ENCODE results near the gene TPPP3.

Gene TPPP3

DNA sequence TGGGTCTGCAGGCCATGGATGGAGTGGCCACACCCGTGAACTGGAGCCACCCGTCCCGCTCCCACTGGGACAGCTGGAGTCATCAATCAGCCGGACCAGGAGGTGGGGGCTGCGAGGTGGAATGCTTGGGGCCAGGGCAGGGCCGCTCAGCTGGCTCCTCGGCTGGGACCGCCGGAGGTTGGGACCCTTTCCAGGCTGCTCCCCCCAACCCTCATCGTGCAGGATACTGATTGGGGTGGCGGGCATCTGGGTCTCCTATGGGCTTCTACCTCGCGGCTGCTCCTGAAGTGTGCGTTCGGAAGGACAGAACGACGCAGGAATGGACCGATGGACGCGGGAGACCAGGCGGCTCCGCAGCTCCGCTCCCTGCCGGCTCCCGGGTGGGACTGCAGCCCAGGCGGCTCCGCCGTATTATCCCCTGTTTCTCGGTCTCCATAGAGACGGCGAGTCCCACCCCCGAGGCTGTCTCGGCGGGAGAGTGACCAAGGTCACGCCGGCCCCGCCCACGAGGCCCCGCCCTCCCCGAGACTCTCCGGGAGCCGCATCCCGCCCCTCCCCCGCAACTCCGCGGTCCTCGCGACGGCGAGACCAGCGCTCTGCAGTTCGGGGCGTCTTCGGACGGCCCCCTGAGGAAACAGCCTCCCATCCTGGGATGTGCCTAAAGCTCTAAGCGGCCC lies at the start of gene TPPP3:
Gene TPPP3, minus strand, starts transcription at position 388 of the 677 bp plus-strand sequence. CDS start 2,387 bp downstream, outside the sequence.
- DNase-seq (ENCODE audit: low spot score): no peak

DNA sequence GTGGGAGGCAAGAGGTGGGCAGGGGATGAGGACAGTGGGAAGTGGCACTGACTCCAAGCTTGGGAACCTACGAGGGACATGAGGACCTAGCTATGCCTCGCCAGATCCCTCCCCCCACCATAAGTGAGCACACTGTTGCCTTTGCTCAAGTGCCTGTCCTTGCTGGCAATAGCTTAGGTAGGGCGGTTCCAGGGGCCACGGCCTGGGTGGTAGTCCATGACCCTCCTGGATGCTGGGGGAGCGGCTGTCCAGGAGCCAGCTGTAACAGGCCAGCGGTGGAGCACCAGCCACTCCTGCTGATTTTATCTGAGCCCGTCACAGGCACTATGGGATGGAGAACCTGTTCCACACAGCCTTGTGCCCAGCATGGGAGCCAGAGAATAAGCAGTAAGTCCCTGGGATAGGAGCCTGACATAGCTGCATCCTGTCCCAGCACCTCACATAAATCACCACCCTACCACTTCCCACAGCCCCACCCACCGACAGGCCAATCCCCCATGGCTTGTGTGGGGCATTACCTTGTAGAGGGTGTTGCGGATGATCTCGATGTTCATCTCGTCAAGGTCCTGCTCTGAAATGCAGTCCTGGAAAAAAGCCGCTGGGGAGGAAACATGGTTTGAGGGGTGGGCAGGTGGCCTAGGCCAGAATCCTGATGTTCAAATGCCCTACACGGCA lies 49.4 kb upstream of the TPPP3 start:
- DNase-seq (ENCODE audit: low spot score): no peak

DNA sequence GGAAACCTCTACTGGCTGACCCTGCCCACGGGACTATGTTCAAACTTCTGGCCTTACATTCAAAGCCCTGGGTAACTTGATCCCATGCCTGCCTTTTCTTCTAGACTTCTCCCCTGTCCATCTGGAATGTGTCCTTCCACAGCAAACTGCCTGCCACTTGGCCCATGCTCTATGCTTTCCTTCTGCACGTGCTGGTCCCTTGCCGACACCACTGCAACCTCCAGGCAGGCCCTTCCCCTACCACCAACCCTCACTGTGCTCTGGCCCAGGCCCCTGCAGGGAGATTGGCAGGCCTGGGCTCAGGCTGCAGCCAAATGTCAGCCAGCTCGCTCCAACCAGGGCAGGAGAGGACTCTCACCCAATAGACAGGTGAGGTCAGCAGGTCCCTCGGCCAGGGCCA lies 48.6 kb upstream of the TPPP3 start:
- DNase-seq (ENCODE audit: low spot score): no peak

DNA sequence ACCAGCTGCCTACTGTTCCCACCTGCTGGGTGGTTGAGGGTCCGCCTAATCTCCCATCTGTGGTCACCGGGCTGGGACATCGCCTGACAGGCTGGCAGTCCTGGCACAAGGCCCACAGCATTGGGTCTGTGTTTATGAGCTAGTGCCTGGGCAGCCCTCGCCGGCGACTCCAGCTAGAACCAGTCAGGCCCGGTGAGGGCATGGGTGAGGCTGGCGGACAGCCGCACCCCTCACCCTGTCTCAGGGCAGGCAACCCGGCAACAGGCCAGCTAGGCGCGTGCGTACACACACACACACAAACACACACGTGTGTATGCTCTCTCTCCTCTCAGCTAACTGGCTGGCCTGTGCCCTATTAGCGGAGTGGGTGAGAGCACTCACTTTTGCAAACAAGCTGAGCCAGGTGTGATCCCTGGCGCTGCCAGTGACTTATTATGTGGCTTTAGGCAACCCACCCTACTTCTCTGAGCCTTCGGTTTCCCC lies 48.0 kb upstream of the TPPP3 start:
- no peak for DNase-seq (ENCODE audit: low spot score)

DNA sequence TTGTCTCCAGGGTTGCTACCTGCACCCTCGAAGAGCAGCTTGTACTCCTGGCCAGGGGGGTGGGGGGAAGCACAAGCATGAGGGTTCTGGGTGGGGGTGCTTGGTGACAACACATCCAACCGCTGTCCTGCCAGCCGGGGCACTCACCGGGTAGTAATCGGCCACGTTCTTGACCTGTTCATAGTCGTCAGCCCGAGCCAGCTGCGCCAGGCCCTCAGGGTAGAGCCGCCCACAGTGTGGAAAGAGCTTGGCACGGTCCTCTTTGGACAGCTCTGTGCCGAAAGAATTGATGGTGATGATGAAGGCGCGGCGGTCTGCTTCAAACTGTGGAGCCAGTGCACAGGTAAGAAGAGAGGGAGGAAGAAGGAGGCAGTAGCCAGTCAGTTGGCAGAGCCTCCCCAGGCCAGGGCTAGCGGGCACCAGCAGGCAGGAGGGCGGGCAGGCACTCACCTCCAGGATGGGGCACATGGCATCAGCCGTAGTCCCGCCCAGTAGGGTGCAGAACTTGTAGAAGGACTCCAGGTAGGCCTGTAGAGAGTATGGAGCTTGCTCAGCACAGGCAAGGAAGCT lies 45.6 kb upstream of the TPPP3 start:
- DNase-seq (ENCODE audit: low spot score): no peak

DNA sequence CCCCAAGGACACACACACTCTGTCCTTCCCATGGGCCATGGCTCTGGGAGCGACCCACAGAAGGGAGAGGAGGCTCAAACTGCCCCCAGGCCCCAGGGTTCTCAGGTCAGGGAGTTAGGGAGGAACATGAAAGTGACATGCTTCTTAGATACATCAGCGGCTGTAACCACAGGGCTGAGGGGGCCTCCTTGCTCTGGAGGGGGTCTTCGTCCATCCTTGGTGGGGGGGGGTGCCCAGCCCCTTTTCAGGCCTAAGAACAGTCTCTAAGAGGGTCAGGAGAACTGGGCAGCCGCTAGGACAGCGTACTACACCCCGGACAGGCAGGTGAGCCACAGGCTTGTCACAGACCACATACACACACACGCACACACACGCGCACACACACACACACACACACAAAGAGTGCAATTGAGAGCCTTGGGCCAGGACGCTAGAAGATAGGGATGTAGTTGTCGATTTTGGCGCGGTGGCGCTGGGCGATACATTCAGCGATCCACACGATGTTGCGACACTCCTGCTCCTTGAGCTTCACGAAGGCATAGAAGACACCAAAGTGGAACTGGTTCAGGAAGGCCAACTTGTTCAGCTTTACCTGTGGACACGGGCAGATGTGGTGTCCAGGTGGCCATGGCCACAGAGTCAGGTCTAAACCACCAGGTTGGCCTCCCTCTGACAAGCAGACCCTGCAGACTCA lies 44.9 kb upstream of the TPPP3 start:
- DNase-seq (ENCODE audit: low spot score): no peak

DNA sequence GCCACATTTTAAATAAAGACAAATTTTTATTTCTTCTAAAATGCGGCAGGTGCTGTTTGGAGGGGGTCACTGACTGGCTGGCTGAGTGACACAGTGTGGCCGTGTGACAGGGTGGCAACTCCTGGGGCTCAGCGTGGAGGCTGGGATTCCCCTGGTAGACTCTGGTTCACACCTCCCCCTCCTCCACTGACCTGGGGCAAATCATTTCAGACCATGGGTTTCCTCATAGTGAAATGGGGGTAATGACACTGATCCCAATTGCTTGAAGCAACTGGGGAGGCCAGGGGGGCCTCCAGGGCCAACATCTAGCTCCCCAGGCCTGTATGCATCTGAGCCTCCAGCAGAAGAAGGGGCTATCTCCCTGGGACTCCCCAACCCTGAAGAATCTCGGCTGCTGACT lies 44.2 kb upstream of the TPPP3 start:
- no peak for DNase-seq (ENCODE audit: low spot score)

DNA sequence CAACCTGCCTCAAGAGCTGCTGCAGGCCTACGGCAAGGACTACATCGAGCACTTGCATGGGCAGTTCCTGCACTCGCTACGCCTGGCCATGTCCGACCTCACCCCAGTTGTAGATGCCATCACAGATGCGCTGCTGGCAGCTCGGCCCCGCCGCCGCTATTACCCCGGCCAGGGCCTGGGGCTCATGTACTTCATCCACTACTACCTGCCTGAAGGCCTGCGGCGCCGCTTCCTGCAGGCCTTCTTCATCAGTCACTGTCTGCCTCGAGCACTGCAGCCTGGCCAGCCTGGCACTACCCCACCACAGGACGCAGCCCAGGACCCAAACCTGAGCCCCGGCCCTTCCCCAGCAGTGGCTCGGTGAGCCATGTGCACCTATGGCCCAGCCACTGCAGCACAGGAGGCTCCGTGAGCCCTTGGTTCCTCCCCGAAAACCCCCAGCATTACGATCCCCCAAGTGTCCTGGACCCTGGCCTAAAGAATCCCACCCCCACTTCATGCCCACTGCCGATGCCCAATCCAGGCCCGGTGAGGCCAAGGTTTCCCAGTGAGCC lies 43.4 kb upstream of the TPPP3 start:
- no peak for DNase-seq (ENCODE audit: low spot score)

DNA sequence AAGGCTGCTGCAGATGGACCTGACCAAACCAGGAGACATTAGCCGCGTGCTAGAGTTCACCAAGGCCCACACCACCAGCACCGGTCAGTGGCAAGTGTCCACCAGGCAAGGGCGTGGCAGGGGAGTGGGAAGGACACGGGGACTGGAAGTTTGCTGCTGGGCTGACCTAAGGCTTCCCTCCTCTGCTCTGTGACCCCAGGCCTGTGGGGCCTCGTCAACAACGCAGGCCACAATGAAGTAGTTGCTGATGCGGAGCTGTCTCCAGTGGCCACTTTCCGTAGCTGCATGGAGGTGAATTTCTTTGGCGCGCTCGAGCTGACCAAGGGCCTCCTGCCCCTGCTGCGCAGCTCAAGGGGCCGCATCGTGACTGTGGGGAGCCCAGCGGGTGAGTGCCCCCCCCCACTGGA lies 42.5 kb upstream of the TPPP3 start:
- no peak for DNase-seq (ENCODE audit: low spot score)

DNA sequence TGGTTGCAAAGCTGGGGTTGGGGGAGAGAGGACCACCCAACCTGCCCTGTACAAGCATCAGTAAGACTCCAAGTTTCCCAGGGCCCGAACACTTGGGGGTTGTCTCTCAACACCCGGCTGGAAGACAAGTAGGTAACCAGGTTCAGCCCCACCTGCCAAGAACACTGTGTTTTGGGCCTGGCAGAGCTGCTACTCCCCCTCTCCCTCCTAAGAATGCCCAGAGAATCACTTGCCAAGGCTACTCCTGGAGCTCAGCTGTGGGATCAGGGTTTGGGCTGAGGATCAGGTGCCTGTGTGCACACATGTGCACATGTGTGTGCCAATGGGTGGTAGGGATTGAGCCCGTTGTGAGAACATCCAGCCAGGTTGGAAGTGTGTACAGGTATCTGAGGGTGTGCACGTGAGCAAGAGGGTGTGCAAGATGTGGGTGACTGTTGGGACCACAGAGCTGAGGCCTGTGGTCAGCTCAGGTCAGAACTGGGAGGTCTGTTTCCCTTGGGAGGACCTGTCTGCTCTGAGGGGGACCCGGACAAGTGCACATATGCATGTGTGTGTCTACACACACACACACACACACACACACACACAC lies 39.9 kb upstream of the TPPP3 start:
- no peak for DNase-seq (ENCODE audit: low spot score)

DNA sequence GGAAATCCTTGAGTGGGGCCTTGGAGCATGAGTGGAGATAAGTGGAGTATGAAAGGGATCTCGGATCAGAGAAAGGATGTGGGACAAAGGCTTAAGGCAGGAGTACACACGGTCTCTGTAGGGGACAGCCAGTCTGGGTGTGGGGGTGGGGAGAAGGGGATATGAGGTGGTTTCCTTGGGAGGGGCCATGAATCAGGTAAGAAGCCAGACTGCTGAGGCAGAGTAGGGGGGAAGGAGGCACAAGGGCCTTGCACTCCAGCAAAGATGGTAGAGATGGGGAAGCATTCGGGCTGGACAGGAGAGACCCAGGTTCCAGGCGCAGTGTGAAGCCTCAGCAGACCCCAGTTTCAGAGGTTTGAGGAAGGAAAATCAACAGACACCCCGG lies 39.2 kb upstream of the TPPP3 start:
- DNase-seq (ENCODE audit: low spot score): no peak

DNA sequence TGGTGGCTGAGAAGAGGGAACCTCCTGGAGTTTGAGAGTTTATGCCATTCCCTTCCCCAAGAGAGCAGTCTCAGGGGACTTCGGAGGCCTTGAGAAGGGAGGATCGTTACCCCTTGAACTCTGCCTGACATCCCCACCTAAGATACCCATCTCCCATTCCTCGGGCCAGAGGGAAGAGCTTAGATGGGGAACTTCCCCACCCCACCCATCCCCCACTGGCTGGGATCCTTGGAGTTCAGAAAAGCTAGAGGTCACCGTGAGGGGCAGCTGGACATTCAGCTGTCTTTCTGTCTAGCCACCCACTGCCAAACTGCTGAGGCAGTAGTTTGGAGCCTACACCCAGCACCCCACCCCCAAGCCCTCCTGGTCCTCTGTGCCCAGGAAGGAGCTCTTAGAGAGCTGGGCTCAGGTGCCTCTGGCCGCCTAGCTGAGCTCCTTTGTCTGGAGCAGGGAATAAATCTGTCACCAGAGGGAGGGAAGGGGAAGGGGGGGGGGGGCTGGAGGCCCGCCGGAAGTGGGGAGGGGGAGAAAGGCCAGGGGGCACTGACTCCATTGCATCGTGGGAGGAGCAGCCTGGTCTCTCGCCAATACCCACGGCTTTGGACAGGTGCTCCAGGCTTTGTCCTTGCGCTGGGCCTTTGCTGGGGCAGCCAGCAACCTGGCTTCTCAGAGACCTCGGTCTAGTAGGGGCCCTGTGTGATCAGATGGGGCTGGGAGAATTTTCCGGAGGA lies 38.6 kb upstream of the TPPP3 start:
- no peak for DNase-seq (ENCODE audit: low spot score)

DNA sequence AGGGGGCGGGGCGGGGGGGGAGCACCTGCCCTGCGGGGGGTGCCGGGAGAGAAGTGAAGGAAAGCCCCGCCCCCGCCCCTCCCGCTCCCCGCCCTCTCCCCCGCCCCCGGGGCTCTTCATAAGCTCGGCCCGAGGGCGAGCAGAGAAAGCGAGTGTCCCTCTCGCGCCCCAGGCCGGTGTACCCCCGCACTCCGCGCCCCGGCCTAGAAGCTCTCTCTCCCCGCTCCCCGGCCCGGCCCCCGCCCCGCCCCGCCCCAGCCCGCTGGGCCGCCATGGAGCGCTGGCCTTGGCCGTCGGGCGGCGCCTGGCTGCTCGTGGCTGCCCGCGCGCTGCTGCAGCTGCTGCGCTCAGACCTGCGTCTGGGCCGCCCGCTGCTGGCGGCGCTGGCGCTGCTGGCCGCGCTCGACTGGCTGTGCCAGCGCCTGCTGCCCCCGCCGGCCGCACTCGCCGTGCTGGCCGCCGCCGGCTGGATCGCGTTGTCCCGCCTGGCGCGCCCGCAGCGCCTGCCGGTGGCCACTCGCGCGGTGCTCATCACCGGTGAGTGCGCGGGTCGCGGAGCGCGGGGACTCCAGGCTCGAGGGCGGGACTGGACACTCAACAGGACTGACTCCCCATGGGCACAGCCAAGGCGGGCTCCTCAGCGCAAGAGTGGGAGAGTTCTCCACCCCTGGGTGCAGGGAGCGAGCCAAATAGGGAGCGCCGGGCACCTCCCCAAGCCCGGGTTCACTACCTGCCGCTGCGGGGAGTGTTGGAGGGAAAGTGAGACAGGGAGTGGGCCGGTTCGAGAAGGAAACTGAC lies 37.9 kb upstream of the TPPP3 start, which contains the start of gene HSD11B2:
Gene HSD11B2, plus strand, starts transcription at position 145 of the 798 bp plus-strand sequence. Its CDS starts 128 bp downstream, at position 273.
- DNase-seq (ENCODE audit: low spot score): peak; percentile 85

DNA sequence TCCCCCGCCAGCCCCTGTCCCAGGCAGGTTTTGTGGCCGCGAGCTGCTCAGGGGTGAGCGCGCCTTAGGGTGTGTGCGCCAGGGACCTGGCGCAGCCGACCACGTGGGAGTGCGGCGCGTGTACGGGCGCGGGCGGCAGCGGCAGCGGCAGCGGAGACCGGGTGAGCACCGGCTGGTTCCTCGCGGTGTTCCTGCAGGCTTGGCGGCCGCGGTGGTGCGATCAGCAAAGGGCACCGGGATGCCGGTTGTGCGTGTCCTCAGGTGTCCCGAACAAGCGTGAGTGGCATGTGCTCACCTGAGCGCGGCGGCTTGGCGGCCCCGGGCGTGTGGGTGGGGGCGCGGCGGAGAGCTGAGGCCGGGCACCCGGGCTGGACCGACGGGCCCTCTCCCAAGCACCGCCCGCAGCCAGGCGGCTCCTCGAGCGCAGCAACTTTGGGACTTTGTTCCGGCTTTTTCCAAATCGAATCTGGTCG lies 37.2 kb upstream of the TPPP3 start:
- peak; percentile 42 for DNase-seq (ENCODE audit: low spot score)

DNA sequence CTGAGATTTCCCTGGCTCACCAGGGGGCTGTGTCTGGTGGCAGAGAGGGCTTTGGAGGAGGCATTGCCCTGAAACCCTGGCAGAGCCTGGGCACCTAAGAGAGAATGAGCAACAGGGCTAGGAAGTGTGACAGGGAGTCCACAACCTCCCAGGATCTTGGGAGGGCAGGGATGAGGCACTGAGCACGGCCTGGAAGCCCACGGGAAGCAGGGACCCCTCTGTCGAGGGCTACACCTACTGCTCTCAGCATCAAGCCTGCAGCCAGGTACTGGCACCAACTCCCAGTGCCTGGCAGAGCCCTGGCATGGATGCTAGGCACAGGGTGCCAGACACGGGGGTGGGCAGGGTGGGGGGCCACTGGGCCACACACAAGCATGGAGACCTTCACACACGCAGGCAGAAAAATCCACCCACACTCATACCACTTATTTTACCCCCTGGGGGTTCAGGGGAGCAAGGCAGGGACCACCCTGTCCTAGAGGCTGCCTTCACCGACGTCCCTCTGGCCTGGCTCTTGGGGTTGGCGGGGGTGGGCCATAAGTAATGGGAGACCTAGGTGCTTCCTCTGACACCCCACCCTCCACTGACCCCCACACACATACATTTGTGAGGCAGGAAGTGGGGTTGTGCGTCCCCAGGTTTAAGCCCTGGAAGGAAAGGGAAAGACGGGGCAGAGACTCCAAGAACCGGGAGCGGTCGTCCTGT lies 36.7 kb upstream of the TPPP3 start:
- DNase-seq (ENCODE audit: low spot score): no peak

DNA sequence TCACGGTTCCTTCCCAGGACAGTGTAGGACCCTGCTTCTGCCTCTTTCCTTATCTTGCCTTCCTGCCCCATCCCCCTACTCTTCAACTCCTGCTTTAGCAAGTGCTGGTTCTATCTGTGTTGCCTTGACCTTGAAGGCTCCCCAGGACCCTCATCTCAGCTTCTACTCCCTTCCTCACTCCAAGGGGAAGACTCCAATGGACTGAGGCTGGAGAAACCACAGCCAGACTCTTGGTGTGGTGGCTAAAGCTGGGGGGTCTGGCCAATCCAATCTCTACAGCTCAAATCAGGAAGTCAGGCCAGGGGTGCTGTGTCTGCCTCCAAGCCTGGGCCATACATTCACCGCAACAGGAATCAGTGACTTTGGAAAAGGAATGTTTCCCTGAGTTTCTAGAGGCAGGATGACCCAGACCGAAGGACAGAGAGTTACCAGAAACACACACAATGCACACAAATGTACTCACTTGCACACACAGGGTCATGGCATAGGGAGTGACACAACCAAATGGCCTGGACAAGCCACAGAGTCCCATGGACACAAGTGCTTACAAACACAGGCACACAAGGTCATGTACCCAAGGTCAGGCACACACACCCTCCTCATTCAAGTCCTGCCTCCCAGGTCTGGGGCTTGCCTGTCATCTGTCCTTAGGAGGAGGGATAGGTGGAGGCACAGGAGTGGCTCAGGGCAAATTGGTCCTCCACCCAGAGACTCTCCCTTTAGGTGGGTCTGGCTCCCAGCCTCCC lies 35.9 kb upstream of the TPPP3 start:
- DNase-seq (ENCODE audit: low spot score): no peak

DNA sequence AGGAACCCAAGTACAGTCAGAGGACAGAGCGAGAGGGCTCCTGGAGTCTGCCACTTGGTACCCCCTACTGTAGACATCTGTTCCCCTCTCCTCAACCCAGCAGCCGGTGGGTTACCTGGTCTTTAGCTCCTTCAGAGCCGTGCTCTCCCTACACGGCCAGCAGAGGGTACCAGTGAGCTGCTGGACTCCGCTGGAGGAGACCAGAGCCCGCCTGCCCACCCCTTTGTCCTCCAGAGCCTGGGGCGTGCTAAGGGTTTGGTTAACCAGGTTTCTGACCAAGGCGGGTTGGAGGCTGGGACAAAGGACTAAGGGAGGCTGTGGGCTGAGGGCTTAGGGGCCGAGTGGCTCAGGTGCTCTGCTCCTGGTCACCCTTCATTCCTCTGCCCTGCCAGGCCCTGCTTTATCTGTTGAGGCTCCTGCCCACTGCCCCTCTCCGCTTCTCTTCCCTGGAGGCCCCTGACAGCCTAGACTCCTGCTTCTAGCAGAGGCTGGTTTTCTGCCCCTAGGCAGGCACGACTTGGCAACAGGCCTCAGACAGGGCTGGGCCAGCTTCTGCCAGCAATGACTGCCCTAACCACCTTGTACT lies 34.9 kb upstream of the TPPP3 start:
- DNase-seq (ENCODE audit: low spot score): peak; percentile 56

DNA sequence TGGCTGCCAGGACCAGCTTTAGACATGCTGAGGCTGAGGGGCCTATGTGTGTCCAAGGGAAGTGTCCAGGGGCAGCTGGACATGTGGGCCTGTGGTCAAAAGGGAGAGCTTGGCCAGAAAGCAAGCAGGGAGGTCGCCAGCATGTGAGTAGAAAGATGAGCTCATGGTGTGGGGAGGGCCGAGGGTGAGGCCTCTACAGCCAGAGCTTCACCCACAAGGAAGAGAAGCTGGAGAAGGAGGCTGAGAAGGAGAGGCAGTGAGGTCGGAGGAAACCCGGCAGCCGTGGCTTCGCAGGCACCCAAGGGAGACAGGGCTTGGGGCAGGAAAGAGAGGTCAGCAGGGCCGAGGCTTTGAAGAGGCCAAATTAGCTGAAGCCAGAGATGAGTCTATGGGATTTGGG lies 33.7 kb upstream of the TPPP3 start:
- DNase-seq (ENCODE audit: low spot score): no peak

DNA sequence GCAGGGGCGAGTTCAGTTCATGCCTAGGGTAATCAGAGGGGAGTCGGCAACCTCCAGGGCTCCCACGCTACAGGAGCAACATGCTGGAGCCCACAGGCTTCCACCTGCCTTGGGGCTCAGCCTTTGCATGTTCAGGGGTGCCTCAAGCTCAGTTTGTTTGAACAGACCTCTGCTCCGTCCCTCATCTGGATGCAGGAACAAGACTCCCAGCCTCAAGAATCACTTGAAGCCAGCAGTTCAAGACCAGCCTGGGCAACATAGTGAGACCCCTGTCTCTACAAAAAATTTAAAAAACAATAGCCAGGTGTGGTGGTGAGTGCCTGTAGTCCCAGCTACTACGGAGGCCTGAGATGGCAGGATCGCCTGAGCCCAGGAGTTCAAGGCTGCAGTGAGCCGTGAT lies 32.7 kb upstream of the TPPP3 start:
- DNase-seq (ENCODE audit: low spot score): no peak
